SK-N-SH (cell line): ENCODE measurements around the gene SHISAL1. TPM values are rescaled to one million over a fixed set of nuclear protein-coding genes. Genes with fewer than 3 reads are reported as not detected.

ENCODE experiments used
- CTCF ChIA-PET: fragments of 300-600, 350-600 bp; formaldehyde crosslinking; extraction: SDS; loops from one replicate; lab custom pipeline; 2021; lab: Yijun Ruan, JAX
- POLR2A ChIA-PET: fragments of 350-600 bp; sonication (Branson Sonifier 250); formaldehyde crosslinking; extraction: SDS; loops from one replicate; lab custom pipeline; 2020; ENCODE audit warnings: antibody characterized with exemption, inconsistent platforms; lab: Yijun Ruan, JAX
- DNase-seq: peaks from one replicate; pipeline ENCODE4 v3.0.0; 2012
- H2AFZ ChIP-seq: fragments of 200-600 bp; sonication (generic); 2 replicates; pipeline ENCODE4 v1.8.1; 2016; ENCODE audit warnings: antibody characterized with exemption, mild to moderate bottlenecking, low read depth
- H3F3A ChIP-seq: fragments of 200-600 bp; sonication (generic); replicated peaks from 2 replicates; pipeline ENCODE3; 2016; ENCODE audit warnings: antibody characterized with exemption, mild to moderate bottlenecking; ENCODE audit not compliant: insufficient read depth
- H3K27ac ChIP-seq, 2 experiments: fragments of 200-500 bp in 1 of 2; fragments of 200-600 bp in 1 of 2; sonication (Bioruptor generic) in 1 of 2; sonication (generic), shearing (Covaris generic) in 1 of 2; 2 replicates each; pipeline versions ENCODE4 v1.5.1 to v1.6.1; 2014 to 2016; ENCODE audit warnings: low read depth in 2 of 2, inconsistent platforms in 1 of 2, low read length in 1 of 2, mild to moderate bottlenecking in 1 of 2, mixed read lengths in 1 of 2
- H3K27me3 ChIP-seq: fragments of 200-600 bp; sonication (generic), shearing (Covaris generic); 2 replicates; pipeline ENCODE4 v1.6.1; 2016; ENCODE audit warnings: mixed run types; ENCODE audit not compliant: insufficient read depth
- H3K36me3 ChIP-seq, 2 experiments: fragments of 200-500 bp in 1 of 2; fragments of 200-600 bp in 1 of 2; sonication (Bioruptor generic) in 1 of 2; sonication (generic) in 1 of 2; replicated peaks in 1 of 2; 2 replicates each; pipeline versions ENCODE3 to v1.5.1; 2014 to 2016; ENCODE audit warnings: low read length in 1 of 2, mild to moderate bottlenecking in 1 of 2; ENCODE audit not compliant: insufficient read depth in 2 of 2, control insufficient read depth in 1 of 2
- H3K4me1 ChIP-seq, 2 experiments: fragments of 200-500 bp in 1 of 2; fragments of 200-600 bp in 1 of 2; sonication (Bioruptor generic) in 1 of 2; sonication (generic), shearing (Covaris generic) in 1 of 2; 2 replicates each; pipeline versions ENCODE4 v1.5.1 to v1.6.1; 2014 to 2016; ENCODE audit warnings: low read depth in 1 of 2, low read length in 1 of 2, mixed run types in 1 of 2; ENCODE audit not compliant: insufficient read depth in 2 of 2, control insufficient read depth in 1 of 2
- H3K4me2 ChIP-seq: fragments of 200-600 bp; sonication (generic), shearing (Covaris generic); 2 replicates; pipeline ENCODE4 v1.6.1; 2017; ENCODE audit warnings: mixed run types
- H3K4me3 ChIP-seq, 2 experiments: fragments of 200-500 bp in 1 of 2; fragments of 200-600 bp in 1 of 2; sonication (Bioruptor generic) in 1 of 2; sonication (generic), shearing (Covaris generic) in 1 of 2; 2 replicates each; pipeline versions ENCODE4 v1.5.1 to v1.8.1; 2014 to 2016; ENCODE audit warnings: low read depth in 2 of 2, inconsistent platforms in 1 of 2, low read length in 1 of 2, mild to moderate bottlenecking in 1 of 2, mixed read lengths in 1 of 2, moderate library complexity in 1 of 2
- H3K79me2 ChIP-seq: fragments of 200-600 bp; sonication (generic); 2 replicates; pipeline ENCODE4 v1.8.1; 2017; ENCODE audit warnings: mild to moderate bottlenecking; ENCODE audit not compliant: insufficient read depth
- H3K9ac ChIP-seq: fragments of 200-600 bp; sonication (generic); 2 replicates; pipeline ENCODE4 v1.6.1; 2017; ENCODE audit warnings: mixed run types
- H3K9me2 ChIP-seq: fragments of 200-600 bp; sonication (generic); 2 replicates; pipeline ENCODE4 v1.6.1; 2017; ENCODE audit warnings: mixed run types
- H3K9me3 ChIP-seq: fragments of 200-600 bp; sonication (generic); 2 replicates; pipeline ENCODE4 v1.6.1; 2017; ENCODE audit warnings: mixed run types, mild to moderate bottlenecking, moderate library complexity
- H4K20me1 ChIP-seq: fragments of 200-600 bp; sonication (generic); 2 replicates; pipeline ENCODE4 v1.6.1; 2017; ENCODE audit warnings: mild to moderate bottlenecking, mixed run types; ENCODE audit not compliant: insufficient read depth
- CTCF ChIP-seq: fragments of 200-600 bp; sonication (generic); IDR thresholded peaks from 2 replicates; pipeline ENCODE4 v1.6.1; 2017; ENCODE audit warnings: antibody characterized with exemption, mild to moderate bottlenecking, moderate library complexity
- ELF1 ChIP-seq: IDR thresholded peaks from 2 replicates; pipeline ENCODE4 v1.4.0; 2012
- EP300 ChIP-seq, 2 experiments: IDR thresholded peaks; 2 replicates each; pipeline versions ENCODE4 v1.4.0 to v1.6.1; 2012; ENCODE audit warnings: borderline replicate concordance in 1 of 2, low read depth in 1 of 2, low read length in 1 of 2
- FOSL2 ChIP-seq: IDR thresholded peaks from 2 replicates; pipeline ENCODE4 v1.4.0; 2012; ENCODE audit warnings: low read depth, mild to moderate bottlenecking, moderate library complexity, borderline replicate concordance
- FOXJ3 ChIP-seq: sonication (generic); formaldehyde crosslinking; IDR thresholded peaks from 2 replicates; pipeline ENCODE4 v1.5.1; 2020; ENCODE audit warnings: mild to moderate bottlenecking, missing genetic modification reagents
- FOXM1 ChIP-seq: IDR thresholded peaks from 2 replicates; pipeline ENCODE4 v1.4.0; 2012; ENCODE audit warnings: low read depth, mild to moderate bottlenecking
- GATA2 ChIP-seq: sonication (generic); formaldehyde crosslinking; IDR thresholded peaks from 2 replicates; pipeline ENCODE4 v1.5.0; 2020; ENCODE audit warnings: mild to moderate bottlenecking, missing genetic modification reagents
- JUND ChIP-seq: IDR thresholded peaks from 2 replicates; pipeline ENCODE4 v1.4.0; 2012
- MXI1 ChIP-seq: IDR thresholded peaks from 2 replicates; pipeline ENCODE4 v1.6.1; 2012; ENCODE audit warnings: mild to moderate bottlenecking, low read depth, low read length, improper control_type of control experiment
- NFIC ChIP-seq: IDR thresholded peaks from 2 replicates; pipeline ENCODE4 v1.4.0; 2012; ENCODE audit warnings: borderline replicate concordance
- NRF1 ChIP-seq: IDR thresholded peaks from 2 replicates; pipeline ENCODE4 v1.6.1; 2012; ENCODE audit warnings: low read depth, mild to moderate bottlenecking, low read length
- PBX3 ChIP-seq: IDR thresholded peaks from 2 replicates; pipeline ENCODE4; 2012
- POLR2AphosphoS5 ChIP-seq: IDR thresholded peaks from 2 replicates; pipeline ENCODE4 v1.6.1; 2012; ENCODE audit warnings: low read depth, low read length
- RAD21 ChIP-seq: IDR thresholded peaks from 2 replicates; pipeline ENCODE4 v1.6.1; 2012; ENCODE audit warnings: mild to moderate bottlenecking, low read length
- RCOR1 ChIP-seq: fragments of 150-350 bp; IDR thresholded peaks from 2 replicates; pipeline ENCODE4 v1.6.1; 2017; ENCODE audit warnings: antibody characterized with exemption, low read length
- RXRA ChIP-seq: IDR thresholded peaks from 2 replicates; pipeline ENCODE4 v1.4.0; 2012; ENCODE audit warnings: low read depth, mild to moderate bottlenecking, borderline replicate concordance
- SIN3A ChIP-seq: IDR thresholded peaks from 2 replicates; pipeline ENCODE4 v1.6.1; 2012; ENCODE audit warnings: low read depth, mild to moderate bottlenecking, low read length, moderate library complexity, borderline replicate concordance
- SMC3 ChIP-seq: IDR thresholded peaks from 2 replicates; pipeline ENCODE4 v1.6.1; 2012; ENCODE audit warnings: low read depth, low read length, improper control_type of control experiment
- TEAD4 ChIP-seq: IDR thresholded peaks from 2 replicates; pipeline ENCODE4 v1.4.0; 2012; ENCODE audit warnings: mild to moderate bottlenecking, borderline replicate concordance; ENCODE audit not compliant: insufficient read depth
- USF1 ChIP-seq: IDR thresholded peaks from 2 replicates; pipeline ENCODE4 v1.4.0; 2012; ENCODE audit warnings: low read depth, borderline replicate concordance
- USF2 ChIP-seq: fragments of 150-350 bp; IDR thresholded peaks from 2 replicates; pipeline ENCODE4 v1.6.1; 2017; ENCODE audit warnings: antibody characterized with exemption, low read length, low read depth, borderline replicate concordance
- WGBS: methylation state at CpG from one replicate; pipeline ENCODE4 v1.1.6; 2017; ENCODE audit warnings: low lambda C conversion rate; 5-methylcytosine and 5-hydroxymethylcytosine counted together
- polyA plus RNA-seq, 3 experiments: library from polyadenylated mRNA; depleted of rRNA; stranded (reverse); fragments of >200 nt; gene quantifications; 2 replicates each; pipeline ENCODE4 v1.2.3, GENCODE V29; 2012

SHISAL1 gene
- polyA plus RNA-seq, 1 of the 3 experiments (the other 2 are of a cell fraction): 0.10 TPM

GRCh38 chr22:44359496-44360110 lies 46.9 kb upstream of the SHISAL1 start:
- no peak overlapping the region for H3K9ac ChIP-seq
- H3K4me2 ChIP-seq: no peak overlapping the region
- no peak overlapping the region for H2AFZ ChIP-seq
- H4K20me1 ChIP-seq: no peaks in the 10 kb centered on the region
- WGBS: 84% methylated on average over 8 of the region's 13 CpGs
- H3K27me3 ChIP-seq: no peaks in the 10 kb centered on the region
- ChIA-PET CTCF (interaction anchor here (0.5 to 1.0 kb wide), 2 partner anchors 10 to 33 kb away, joined by 3 to 4 read pairs; no protein-coding TSS in a partner anchor), POLR2A (no interaction called here)
- no peaks in the 10 kb centered on the region for H3K9me3 ChIP-seq
- no peak for DNase-seq
- H3K9me2 ChIP-seq: no peaks in the 10 kb centered on the region
- H3K27ac ChIP-seq: no peak overlapping the region
- no peaks in the 10 kb centered on the region for H3K36me3 ChIP-seq
- peaks cover 7% of the 10 kb centered on the region for H3F3A ChIP-seq
- H3K4me3 ChIP-seq: no peak overlapping the region
- TF ChIP-seq RXRA: no peak
- no peak for TF ChIP-seq USF2
- no peak for TF ChIP-seq FOXJ3 (CRISPR knock-in tag)
- TF ChIP-seq RCOR1: no peak
- TF ChIP-seq JUND: no peak
- no peak for TF ChIP-seq RAD21
- TF ChIP-seq SIN3A: no peak
- TF ChIP-seq USF1: no peak
- no peak for TF ChIP-seq SMC3
- no peaks in the 10 kb centered on the region for H3K79me2 ChIP-seq
- H3K4me1 ChIP-seq: peaks cover 18 to 19% of the 10 kb centered on the region in 2 experiments; a peak in 1 of 4 replicates

- no peaks in the 10 kb centered on the region for H3K9me2 ChIP-seq
- no peak overlapping the region for H3K4me3 ChIP-seq
- no peak overlapping the region for H3K4me2 ChIP-seq
- H3K27me3 ChIP-seq: no peaks in the 10 kb centered on the region
- no peak overlapping the region for H3K9ac ChIP-seq
- ChIA-PET POLR2A (no interaction called here), CTCF (interaction anchor here (0.8 kb wide), 1 partner anchor 61 kb away, joined by 3 read pairs; no protein-coding TSS in a partner anchor)
- 88% methylated on average over 16 of the region's 17 CpGs for WGBS
- H4K20me1 ChIP-seq: no peaks in the 10 kb centered on the region
- no peak overlapping the region for H3K27ac ChIP-seq
- peaks cover 11 to 16% of the 10 kb centered on the region in 2 experiments; a peak in 1 of 4 replicates for H3K4me1 ChIP-seq
- no peaks in the 10 kb centered on the region for H3K9me3 ChIP-seq
- H3K36me3 ChIP-seq: no peaks in the 10 kb centered on the region
- H3F3A ChIP-seq: peaks cover 7% of the 10 kb centered on the region
- no peak overlapping the region for H2AFZ ChIP-seq
- DNase-seq: no peak
- no peaks in the 10 kb centered on the region for H3K79me2 ChIP-seq
- TF ChIP-seq POLR2AphosphoS5 (no peak), JUND (no peak), RXRA (no peak), NFIC (no peak), FOSL2 (no peak), TEAD4 (no peak), ELF1 (no peak), SIN3A (no peak), MXI1 (no peak), CTCF (no peak), RAD21 (no peak), FOXM1 (no peak), EP300 (IDR thresholded peaks at IDR 0.05; ENCODE audit: borderline replicate concordance in 1 of 2, low read depth in 1 of 2, low read length in 1 of 2) (no peak), GATA2 (no peak), PBX3 (no peak), NRF1 (no peak), RCOR1 (no peak), USF2 (no peak)
These were observed 46.1 kb upstream of the SHISAL1 start for GRCh38 chr22:44358709-44359440.
